ENCODE results near the gene METTL1. TPM values are rescaled to one million over a fixed set of nuclear protein-coding genes. Genes with fewer than 3 reads are reported as not detected.

Gene METTL1
- total and polyA plus RNA-seq, 9 of the 15 experiments (the other 6 are each of a cell fraction or from before 2014, with no cell fraction given), result 12.6 to 65.9 (median 39.2) TPM

- peak; percentile 99 for TF ChIP-seq REST (IDR thresholded peaks at IDR 0.05; ENCODE audit: borderline replicate concordance)
- TF ChIP-seq REST (CRISPR knock-in tag; IDR thresholded peaks at IDR 0.05; ENCODE audit: low read depth), result peak; percentile 78
- TF ChIP-seq KDM2B (CRISPR knock-in tag; IDR thresholded peaks at IDR 0.05), result no peak
- TF ChIP-seq ZNF140 (CRISPR knock-in tag; IDR thresholded peaks at IDR 0.05), result no peak
- peak; percentile 23 for TF ChIP-seq MXD1 (CRISPR knock-in tag; IDR thresholded peaks at IDR 0.05; ENCODE audit: borderline replicate concordance, poor library complexity, severe bottlenecking)
- peak; percentile 99 for TF ChIP-seq MAX (CRISPR knock-in tag; IDR thresholded peaks at IDR 0.05)
- TF ChIP-seq HCFC1 (IDR thresholded peaks at IDR 0.05; ENCODE audit: low read depth, low read length), result peak; percentile 43; the same call in 1 of the 2 replicates
- peak; percentile 87; the same call in 1 of the 2 replicates for TF ChIP-seq KLF13 (tag; IDR thresholded peaks at IDR 0.05; ENCODE audit: borderline replicate concordance, low read depth)
- peak; percentile 88 for TF ChIP-seq HDAC2 (IDR thresholded peaks at IDR 0.05)
- TF ChIP-seq ZMIZ1 (IDR thresholded peaks at IDR 0.05; ENCODE audit: low read depth in 2 of 2, low read length in 2 of 2), result peak in 1 of 2 experiments; percentile 26; a peak in 1 of 4 replicates
- TF ChIP-seq POLR2AphosphoS5 (IDR thresholded peaks at IDR 0.05; ENCODE audit: control insufficient read depth, insufficient read depth, low read depth, low read length), result peak; percentile 81
- peak; percentile 88 for TF ChIP-seq GABPA (tag; conservative IDR thresholded peaks at IDR 0.05; ENCODE audit: low read depth)
- TF ChIP-seq ZFP30 (CRISPR knock-in tag; IDR thresholded peaks at IDR 0.05; ENCODE audit: borderline replicate concordance), result no peak
Measured at GRCh38 chr12:57751788-57752667, 19.9 kb downstream of the METTL1 start, which contains the start of gene CDK4 (continued).

Measured in K562 (cell line).